SU-DHL-6 (cell line): ENCODE measurements around the gene SLC39A11.

Experiments used
- H2AFZ ChIP-seq: fragments of 200-600 bp; sonication (generic); 2 replicates; pipeline ENCODE4 v1.6.1; 2014; ENCODE audit warnings: low read depth, mild to moderate bottlenecking, moderate library complexity, mixed read lengths, antibody characterized with exemption, low read length; ENCODE audit not compliant: severe bottlenecking
- H3F3A ChIP-seq: fragments of 200-600 bp; shearing (Covaris generic); 2 replicates; pipeline ENCODE4 v1.6.0; 2016; ENCODE audit warnings: antibody characterized with exemption, mild to moderate bottlenecking; ENCODE audit not compliant: insufficient read depth
- H3K27ac ChIP-seq: fragments of 200-600 bp; sonication (generic); 2 replicates; pipeline ENCODE4 v1.5.1; 2016; ENCODE audit warnings: low read depth, mild to moderate bottlenecking, low read length, moderate library complexity, mixed read lengths
- H3K27me3 ChIP-seq: fragments of 200-600 bp; sonication (generic), shearing (Covaris generic); 2 replicates; pipeline ENCODE4 v1.6.0; 2014; ENCODE audit warnings: mild to moderate bottlenecking, low read length
- H3K36me3 ChIP-seq: fragments of 200-600 bp; sonication (generic); 2 replicates; pipeline ENCODE4 v1.6.1; 2014; ENCODE audit warnings: mild to moderate bottlenecking, low read length, mixed read lengths
- H3K4me2 ChIP-seq: fragments of 300-600, 200-600 bp; shearing (Covaris generic), sonication (generic); 2 replicates; pipeline ENCODE4 v1.6.0; 2014; ENCODE audit warnings: low read length, low read depth, mild to moderate bottlenecking; ENCODE audit not compliant: poor library complexity, severe bottlenecking
- H3K4me3 ChIP-seq: fragments of 200-600 bp; sonication (generic); 2 replicates; pipeline ENCODE4 v1.5.1; 2014; ENCODE audit warnings: antibody characterized with exemption, low read length, mild to moderate bottlenecking, mixed read lengths; ENCODE audit not compliant: insufficient read depth, poor library complexity, severe bottlenecking
- H3K79me2 ChIP-seq: fragments of 200-600 bp; sonication (generic); 2 replicates; pipeline ENCODE4 v1.6.1; 2014; ENCODE audit warnings: mild to moderate bottlenecking, low read length, moderate library complexity; ENCODE audit not compliant: insufficient read depth
- H3K9ac ChIP-seq: fragments of 200-600 bp; sonication (generic); 2 replicates; pipeline ENCODE4 v1.7.0; 2014; ENCODE audit warnings: mild to moderate bottlenecking, low read length
- H3K9me2 ChIP-seq: fragments of 200-600 bp; sonication (generic); replicated peaks from 2 replicates; pipeline ENCODE4 v1.6.1; 2014; ENCODE audit warnings: low read length; ENCODE audit not compliant: insufficient read depth
- H3K9me3 ChIP-seq: fragments of 200-600 bp; sonication (generic); 2 replicates; pipeline ENCODE4 v1.6.1; 2014; ENCODE audit warnings: low read length, mixed read lengths; ENCODE audit not compliant: insufficient read depth
- H4K20me1 ChIP-seq: fragments of 200-600 bp; sonication (generic); 2 replicates; pipeline ENCODE4 v1.6.1; 2014; ENCODE audit warnings: low read depth, mild to moderate bottlenecking, antibody characterized with exemption, low read length, moderate library complexity, mixed read lengths
- CTCF ChIP-seq: fragments of 200-600 bp; sonication (generic); IDR thresholded peaks from one replicate; pipeline ENCODE4 v1.5.1; 2017; ENCODE audit warnings: antibody characterized with exemption, mild to moderate bottlenecking, low read length, moderate library complexity; ENCODE audit not compliant: insufficient read depth, poor library complexity, severe bottlenecking
- EZH2phosphoT487 ChIP-seq: fragments of 200-600 bp; sonication (generic), shearing (Covaris generic); conservative IDR thresholded peaks from 2 replicates; pipeline ENCODE4 v1.6.1; 2018; ENCODE audit warnings: mild to moderate bottlenecking, antibody characterized with exemption, low read length, moderate library complexity, mixed read lengths

SLC39A11 gene

GRCh38 chr17:72616447-72616846 lies 476.0 kb downstream of the SLC39A11 start:
- H3K4me3 ChIP-seq: no peak overlapping the region
- no peaks in the 10 kb centered on the region for H3K36me3 ChIP-seq
- TF ChIP-seq CTCF (no peak), EZH2phosphoT487 (no peak)
- no peaks in the 10 kb centered on the region for H3K9me3 ChIP-seq
- no peaks in the 10 kb centered on the region for H3K9me2 ChIP-seq
- H3K79me2 ChIP-seq: no peaks in the 10 kb centered on the region
- H3F3A ChIP-seq: no peaks in the 10 kb centered on the region
- no peak overlapping the region for H2AFZ ChIP-seq
- H4K20me1 ChIP-seq: no peaks in the 10 kb centered on the region
- H3K27ac ChIP-seq: no peak overlapping the region
- no peaks in the 10 kb centered on the region for H3K27me3 ChIP-seq
- no peak overlapping the region for H3K4me2 ChIP-seq
- H3K9ac ChIP-seq: no peak overlapping the region

GRCh38 chr17:72615627-72615991 lies 476.9 kb downstream of the SLC39A11 start:
- no peak overlapping the region for H2AFZ ChIP-seq
- no peak overlapping the region for H3K27ac ChIP-seq
- H3K36me3 ChIP-seq: no peaks in the 10 kb centered on the region
- no peaks in the 10 kb centered on the region for H3K9me3 ChIP-seq
- H3K4me2 ChIP-seq: no peak overlapping the region
- H4K20me1 ChIP-seq: no peaks in the 10 kb centered on the region
- H3K79me2 ChIP-seq: no peaks in the 10 kb centered on the region
- TF ChIP-seq EZH2phosphoT487 (no peak), CTCF (no peak)
- no peaks in the 10 kb centered on the region for H3K9me2 ChIP-seq
- no peaks in the 10 kb centered on the region for H3K27me3 ChIP-seq
- no peak overlapping the region for H3K4me3 ChIP-seq
- H3K9ac ChIP-seq: no peak overlapping the region
- H3F3A ChIP-seq: no peaks in the 10 kb centered on the region

GRCh38 chr17:72614871-72615626 lies 477.4 kb downstream of the SLC39A11 start:
- Histone ChIP-seq H4K20me1 (no peaks in the 10 kb centered on the region), H3K4me3 (no peak overlapping the region), H3K36me3 (no peaks in the 10 kb centered on the region), H2AFZ (no peak overlapping the region), H3K9ac (no peak overlapping the region), H3K9me2 (no peaks in the 10 kb centered on the region), H3K79me2 (no peaks in the 10 kb centered on the region), H3K27me3 (no peaks in the 10 kb centered on the region), H3K9me3 (no peaks in the 10 kb centered on the region), H3K27ac (no peak overlapping the region), H3F3A (no peaks in the 10 kb centered on the region), H3K4me2 (no peak overlapping the region)
- TF ChIP-seq EZH2phosphoT487 (no peak), CTCF (no peak)
